BLaER1 (cell line): ENCODE data around the gene CRNKL1.

ENCODE experiments used
- H3K27ac ChIP-seq: shearing (Covaris generic); formaldehyde crosslinking; 2 replicates; pipeline ENCODE4 v1.8.1; 2022
- H3K27me3 ChIP-seq: shearing (Covaris generic); formaldehyde crosslinking; 2 replicates; pipeline ENCODE4 v1.8.1; 2022
- H3K36me3 ChIP-seq: shearing (Covaris generic); formaldehyde crosslinking; 2 replicates; pipeline ENCODE4 v1.8.1; 2022
- H3K4me1 ChIP-seq: shearing (Covaris generic); formaldehyde crosslinking; 2 replicates; pipeline ENCODE4 v1.8.1; 2022
- H3K4me2 ChIP-seq: shearing (Covaris generic); formaldehyde crosslinking; 2 replicates; pipeline ENCODE4 v1.8.1; 2022
- H3K4me3 ChIP-seq: shearing (Covaris generic); formaldehyde crosslinking; 2 replicates; pipeline ENCODE4 v1.8.1; 2022
- H3K9ac ChIP-seq: shearing (Covaris generic); formaldehyde crosslinking; 2 replicates; pipeline ENCODE4 v1.8.1; 2022
- H3K9me3 ChIP-seq: shearing (Covaris generic); formaldehyde crosslinking; 2 replicates; pipeline ENCODE4 v1.8.1; 2022
- H4K20me1 ChIP-seq: shearing (Covaris generic); formaldehyde crosslinking; 2 replicates; pipeline ENCODE4 v1.8.1; 2022
- Cebpa-rat ChIP-seq: shearing (Covaris generic); IDR thresholded peaks from 2 replicates; pipeline ENCODE4 v1.8.1; 2022

The CRNKL1 gene

DNA sequence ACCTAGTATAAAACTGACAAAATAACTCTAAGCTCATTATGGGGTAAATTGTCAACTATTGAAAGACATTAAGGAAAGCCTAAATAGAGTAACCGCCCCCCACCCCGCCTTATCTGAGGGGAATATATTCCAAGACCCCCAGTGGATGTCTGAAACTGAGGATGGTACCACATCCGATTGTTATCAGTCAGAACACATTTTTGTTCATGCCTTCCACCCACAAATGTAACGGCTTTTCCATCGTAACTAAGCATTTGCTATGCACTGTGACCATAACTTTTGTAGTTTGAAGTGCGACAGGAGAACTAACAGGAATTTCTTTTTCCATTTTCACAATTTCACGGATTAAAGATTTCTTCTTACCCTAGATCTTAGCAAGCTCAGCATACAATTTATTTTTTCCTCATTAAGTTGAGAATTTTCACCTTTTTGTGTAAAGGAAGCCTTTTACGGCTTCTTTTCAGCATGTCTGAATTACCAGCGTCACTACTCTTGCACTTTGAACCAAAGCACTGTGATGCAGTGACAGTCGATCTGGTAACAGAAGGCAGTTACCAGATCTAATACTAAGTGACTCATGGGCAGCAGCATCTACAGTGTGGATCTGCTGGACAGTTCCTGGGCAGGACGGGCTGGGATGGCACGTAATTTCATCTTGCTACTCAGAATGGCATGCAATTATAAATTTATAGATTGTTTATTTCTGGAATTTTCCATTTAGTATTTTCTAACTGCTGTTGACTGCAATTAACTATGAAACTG, 11.9 kb upstream of the CRNKL1 start:
- Histone ChIP-seq H3K9ac (no peak overlapping the region), H3K4me1 (peaks cover 19% of the 10 kb centered on the region), H4K20me1 (no peaks in the 10 kb centered on the region), H3K4me2 (peak overlapping the region; percentile 10), H3K27ac (no peak overlapping the region), H3K27me3 (no peaks in the 10 kb centered on the region), H3K9me3 (peaks cover 10% of the 10 kb centered on the region), H3K4me3 (no peak overlapping the region), H3K36me3 (no peaks in the 10 kb centered on the region)
- TF ChIP-seq Cebpa-rat, result no peak

GRCh38 chr20:20060234-20060998, 8.2 kb upstream of the CRNKL1 start:
- H3K4me3 ChIP-seq, result no peak overlapping the region
- H3K4me1 ChIP-seq, result peaks cover 35% of the 10 kb centered on the region
- no peak overlapping the region for H3K4me2 ChIP-seq
- H3K9ac ChIP-seq, result no peak overlapping the region
- H3K27me3 ChIP-seq, result no peaks in the 10 kb centered on the region
- no peak for TF ChIP-seq Cebpa-rat
- peaks cover 10% of the 10 kb centered on the region for H3K9me3 ChIP-seq
- no peaks in the 10 kb centered on the region for H3K36me3 ChIP-seq
- no peaks in the 10 kb centered on the region for H4K20me1 ChIP-seq
- no peak overlapping the region for H3K27ac ChIP-seq

GRCh38 chr20:20051767-20052073, 546 bp downstream of the CRNKL1 start:
- TF ChIP-seq Cebpa-rat, result no peak
- Histone ChIP-seq H3K27me3 (no peaks in the 10 kb centered on the region), H3K9ac (peak overlapping the region; percentile 88), H3K4me1 (peaks cover 29% of the 10 kb centered on the region), H3K36me3 (peaks cover 42% of the 10 kb centered on the region), H4K20me1 (peaks cover 16% of the 10 kb centered on the region; the same call in 1 of the 2 replicates), H3K4me3 (peak overlapping the region; percentile 89), H3K27ac (peak overlapping the region; percentile 87), H3K9me3 (no peaks in the 10 kb centered on the region), H3K4me2 (peak overlapping the region; percentile 92)

GRCh38 chr20:20039752-20040387, 12.4 kb downstream of the CRNKL1 start:
- Histone ChIP-seq H3K4me2 (no peak overlapping the region), H4K20me1 (peaks cover 47% of the 10 kb centered on the region), H3K9me3 (no peaks in the 10 kb centered on the region), H3K9ac (no peak overlapping the region), H3K4me1 (no peaks in the 10 kb centered on the region), H3K4me3 (no peak overlapping the region), H3K36me3 (peaks cover 100% of the 10 kb centered on the region), H3K27me3 (no peaks in the 10 kb centered on the region), H3K27ac (no peak overlapping the region)
- TF ChIP-seq Cebpa-rat, result no peak

- H3K36me3 ChIP-seq, result peaks cover 100% of the 10 kb centered on the region
- no peak overlapping the region for H3K27ac ChIP-seq
- H3K4me1 ChIP-seq, result no peaks in the 10 kb centered on the region
- no peak overlapping the region for H3K9ac ChIP-seq
- H4K20me1 ChIP-seq, result peaks cover 48% of the 10 kb centered on the region
- no peaks in the 10 kb centered on the region for H3K27me3 ChIP-seq
- H3K4me2 ChIP-seq, result no peak overlapping the region
- no peak overlapping the region for H3K4me3 ChIP-seq
- H3K9me3 ChIP-seq, result no peaks in the 10 kb centered on the region
- TF ChIP-seq Cebpa-rat, result no peak
These were observed 13.7 kb downstream of the CRNKL1 start for GRCh38 chr20:20038586-20038985.

- Histone ChIP-seq H3K9ac (no peak overlapping the region), H3K36me3 (peaks cover 100% of the 10 kb centered on the region), H4K20me1 (peaks cover 51% of the 10 kb centered on the region), H3K27me3 (no peaks in the 10 kb centered on the region), H3K4me3 (no peak overlapping the region), H3K9me3 (no peaks in the 10 kb centered on the region), H3K4me1 (no peaks in the 10 kb centered on the region), H3K27ac (no peak overlapping the region), H3K4me2 (no peak overlapping the region)
- TF ChIP-seq Cebpa-rat, result no peak
These were observed 14.3 kb downstream of the CRNKL1 start for GRCh38 chr20:20037960-20038359.

DNA sequence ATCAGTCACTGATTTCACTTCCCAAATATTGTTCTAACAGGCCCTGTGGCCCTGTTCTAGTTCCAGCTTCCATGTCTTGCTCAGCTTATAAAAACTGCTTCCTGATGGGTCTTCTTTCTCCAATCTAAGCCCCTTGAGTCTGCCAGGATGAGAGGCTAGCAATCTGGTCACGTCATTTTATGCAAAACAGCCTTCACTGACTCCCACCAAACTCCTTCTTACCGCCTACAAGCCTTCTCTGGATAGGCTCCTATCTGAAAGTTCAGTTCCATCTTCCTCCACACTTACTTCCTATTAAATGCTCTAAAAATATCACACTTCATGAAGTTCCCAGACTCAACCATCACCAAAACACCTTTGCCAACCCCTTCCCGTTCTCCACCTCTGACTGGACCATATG, 15.5 kb downstream of the CRNKL1 start:
- no peaks in the 10 kb centered on the region for H3K27me3 ChIP-seq
- H3K9me3 ChIP-seq, result no peaks in the 10 kb centered on the region
- H3K9ac ChIP-seq, result no peak overlapping the region
- no peaks in the 10 kb centered on the region for H3K4me1 ChIP-seq
- H3K4me3 ChIP-seq, result no peak overlapping the region
- no peak for TF ChIP-seq Cebpa-rat
- no peak overlapping the region for H3K4me2 ChIP-seq
- H3K36me3 ChIP-seq, result peaks cover 100% of the 10 kb centered on the region
- no peak overlapping the region for H3K27ac ChIP-seq
- peaks cover 52% of the 10 kb centered on the region for H4K20me1 ChIP-seq

- H3K4me3 ChIP-seq, result no peak overlapping the region
- no peaks in the 10 kb centered on the region for H3K4me1 ChIP-seq
- peaks cover 98% of the 10 kb centered on the region for H3K36me3 ChIP-seq
- H3K27ac ChIP-seq, result no peak overlapping the region
- TF ChIP-seq Cebpa-rat, result no peak
- H3K9ac ChIP-seq, result no peak overlapping the region
- peaks cover 61% of the 10 kb centered on the region for H4K20me1 ChIP-seq
- H3K4me2 ChIP-seq, result no peak overlapping the region
- no peaks in the 10 kb centered on the region for H3K9me3 ChIP-seq
- no peaks in the 10 kb centered on the region for H3K27me3 ChIP-seq
These were observed 17.8 kb downstream of the CRNKL1 start for GRCh38 chr20:20034486-20034885.

DNA sequence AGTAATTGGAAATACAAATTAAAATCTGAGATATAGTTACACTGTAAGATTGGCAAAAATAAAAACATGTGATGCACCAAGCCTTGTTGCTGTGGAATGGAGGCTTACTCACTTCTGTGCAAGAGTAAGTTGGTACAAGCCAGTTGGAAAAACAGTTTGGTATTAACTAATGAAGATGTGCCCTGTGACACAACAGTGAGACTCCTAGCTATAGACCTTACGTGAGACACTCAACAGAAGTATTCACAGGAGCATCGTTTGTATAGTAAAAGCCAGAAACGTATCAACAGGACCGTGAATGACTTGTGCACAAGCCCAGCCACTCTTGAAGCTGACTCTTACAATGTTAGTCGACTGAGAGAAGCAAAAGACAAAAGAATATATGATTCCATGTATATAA, 20.5 kb downstream of the CRNKL1 start:
- H3K9ac ChIP-seq, result no peak overlapping the region
- no peaks in the 10 kb centered on the region for H3K4me1 ChIP-seq
- H3K9me3 ChIP-seq, result no peaks in the 10 kb centered on the region
- H3K4me2 ChIP-seq, result no peak overlapping the region
- H4K20me1 ChIP-seq, result peaks cover 56% of the 10 kb centered on the region
- peaks cover 97% of the 10 kb centered on the region for H3K36me3 ChIP-seq
- H3K27ac ChIP-seq, result no peak overlapping the region
- no peak overlapping the region for H3K4me3 ChIP-seq
- H3K27me3 ChIP-seq, result no peaks in the 10 kb centered on the region
- TF ChIP-seq Cebpa-rat, result no peak

DNA sequence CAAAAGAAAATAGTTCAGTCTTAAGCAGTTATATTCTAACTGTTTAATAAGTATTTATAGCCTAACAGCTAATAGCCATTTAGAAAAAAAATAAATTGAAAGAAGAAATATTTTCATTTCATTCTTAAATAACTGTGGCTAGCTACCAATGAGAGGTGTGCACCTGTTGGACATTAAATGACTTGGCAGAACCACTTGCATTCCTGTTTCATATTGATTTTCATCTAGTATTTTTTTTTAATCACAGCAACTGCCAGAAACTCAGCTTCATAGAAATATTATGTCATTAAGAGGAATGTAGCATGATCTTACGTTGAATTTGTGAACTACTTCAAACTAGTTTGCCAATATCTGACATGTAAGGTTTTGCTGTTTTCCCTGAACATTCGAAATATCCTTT, 25.0 kb downstream of the CRNKL1 start:
- H3K27me3 ChIP-seq, result no peaks in the 10 kb centered on the region
- no peak for TF ChIP-seq Cebpa-rat
- H3K27ac ChIP-seq, result no peak overlapping the region
- no peaks in the 10 kb centered on the region for H3K4me1 ChIP-seq
- H3K36me3 ChIP-seq, result peaks cover 94% of the 10 kb centered on the region
- no peak overlapping the region for H3K4me3 ChIP-seq
- H3K9ac ChIP-seq, result no peak overlapping the region
- H4K20me1 ChIP-seq, result peaks cover 79% of the 10 kb centered on the region
- no peak overlapping the region for H3K4me2 ChIP-seq
- no peaks in the 10 kb centered on the region for H3K9me3 ChIP-seq
